Measurements from ENCODE around the gene HOGA1.

The HOGA1 gene

GRCh38 chr10:97580421-97581367 is 3.5 kb upstream of the HOGA1 start:
- DNase-seq, result no peak

GRCh38 chr10:97582169-97582568 is 2.0 kb upstream of the HOGA1 start:
- no peak for DNase-seq

- DNase-seq, result no peak
These were observed 713 bp upstream of the HOGA1 start for GRCh38 chr10:97583476-97583875.

- DNase-seq, result no peak
These were observed 729 bp downstream of the HOGA1 start for GRCh38 chr10:97584798-97585438.

- no peak for DNase-seq
These were observed 1.2 kb downstream of the HOGA1 start for GRCh38 chr10:97585439-97585811.

- DNase-seq, result no peak
These were observed 3.0 kb downstream of the HOGA1 start for GRCh38 chr10:97587183-97587582.

- DNase-seq, result no peak
These were observed 5.3 kb downstream of the HOGA1 start, which contains the start of gene C10orf62 for GRCh38 chr10:97589479-97589878. Gene C10orf62 (plus strand): TSS chr10:97589721. CDS start chr10:97589898, 177 bp downstream.

GRCh38 chr10:97590082-97590747 is 6.0 kb downstream of the HOGA1 start:
- no peak for DNase-seq

GRCh38 chr10:97590748-97591495 is 6.7 kb downstream of the HOGA1 start:
- no peak for DNase-seq

- no peak for DNase-seq
These were observed 9.2 kb downstream of the HOGA1 start for GRCh38 chr10:97593421-97593820.

- DNase-seq, result no peak
These were observed 12.2 kb downstream of the HOGA1 start for GRCh38 chr10:97596101-97597082.

- no peak for DNase-seq
These were observed 13.6 kb downstream of the HOGA1 start for GRCh38 chr10:97597778-97598177.

- DNase-seq, result no peak
These were observed 14.4 kb downstream of the HOGA1 start for GRCh38 chr10:97598407-97599271.

GRCh38 chr10:97599272-97599619 is 15.1 kb downstream of the HOGA1 start:
- DNase-seq, result no peak

GRCh38 chr10:97600616-97601015 is 16.4 kb downstream of the HOGA1 start:
- DNase-seq, result no peak

- DNase-seq, result no peak
These were observed 17.4 kb downstream of the HOGA1 start for GRCh38 chr10:97601268-97602215.

- no peak for DNase-seq
These were observed 23.0 kb downstream of the HOGA1 start for GRCh38 chr10:97607095-97607636.

GRCh38 chr10:97608991-97609561 is 24.9 kb downstream of the HOGA1 start:
- no peak for DNase-seq

GRCh38 chr10:97611473-97611872 is 27.3 kb downstream of the HOGA1 start:
- no peak for DNase-seq
